Lower lobe of right lung (tissue), 2 donors: ENCODE results near the gene RPSA. TPM values are rescaled to one million over a fixed set of nuclear protein-coding genes. Genes with fewer than 3 reads are reported as not detected.
A peak's percentile ranks its signal among the peaks of the same experiment; 100 is the strongest.
"Not testable (repeated sequence)": the region's sequence is repeated elsewhere in the genome, so short reads cannot be mapped to it uniquely, and the experiment has no call there.

ENCODE experiments used
- ATAC-seq, 2 donors: fragments of 200-7000 bp; cut with Tn5 transposase; one replicate each; pipeline ENCODE4 v1.9.1; 2020 to 2022; ENCODE audit warnings: mild to moderate bottlenecking in 2 of 2, moderate library complexity in 2 of 2
- DNase-seq: peaks from one replicate; pipeline ENCODE4 v3.0.0-alpha.2; 2020
- H3K27ac ChIP-seq: fragments of 200-600 bp; one replicate; pipeline ENCODE4 v1.8.0; 2022
- H3K27me3 ChIP-seq: fragments of 200-600 bp; one replicate; pipeline ENCODE4 v1.8.0; 2022; ENCODE audit warnings: low read depth
- H3K36me3 ChIP-seq: fragments of 200-600 bp; one replicate; pipeline ENCODE4 v1.8.0; 2022; ENCODE audit warnings: mild to moderate bottlenecking
- H3K4me1 ChIP-seq: fragments of 200-600 bp; one replicate; pipeline ENCODE4 v1.8.0; 2022
- H3K4me3 ChIP-seq: fragments of 200-600 bp; one replicate; pipeline ENCODE4 v1.8.0; 2022; ENCODE audit warnings: mild to moderate bottlenecking
- H3K9me3 ChIP-seq: fragments of 200-600 bp; one replicate; pipeline ENCODE4 v1.8.0; 2022
- intact Hi-C: fragments of 100-400 bp; cut with DNase I; formaldehyde crosslinking; loops from one replicate; pipeline ENCODE4 v1.11.0; 2022
- long read RNA-seq: library from polyadenylated mRNA; unstranded; transcript quantifications from one replicate; pipeline ENCODE4 v2.0.0, GENCODE V29; 2021
- total RNA-seq: library from RNA; stranded (reverse); fragmentation: NEBNext Ultra II Directional; extraction: Animal tissue kit (Norgen Biotek cat#: 25700); gene quantifications from one replicate; pipeline ENCODE4 v1.2.1, GENCODE V29; 2021
- TF ChIP-seq, protein P1 (sequence below): fragments of 200-600 bp; IDR thresholded peaks from one replicate; pipeline ENCODE4 v1.8.0; 2022; ENCODE audit warnings: antibody characterized with exemption, mild to moderate bottlenecking
- donor health status: DM: no; HTN: yes; CAD: no; lungs with severe emphysema.

Gene RPSA
- 778 TPM for total RNA-seq
- long read RNA-seq, transcript RPSA-201 (7 exons, 1,171 nt) = major isoform, 18 of 29 reads
- long read RNA-seq, partial matches to known transcripts = 2 of 29 reads
- long read RNA-seq, other reads (novel, unspliced or antisense) = 8 of 29 reads

DNA sequence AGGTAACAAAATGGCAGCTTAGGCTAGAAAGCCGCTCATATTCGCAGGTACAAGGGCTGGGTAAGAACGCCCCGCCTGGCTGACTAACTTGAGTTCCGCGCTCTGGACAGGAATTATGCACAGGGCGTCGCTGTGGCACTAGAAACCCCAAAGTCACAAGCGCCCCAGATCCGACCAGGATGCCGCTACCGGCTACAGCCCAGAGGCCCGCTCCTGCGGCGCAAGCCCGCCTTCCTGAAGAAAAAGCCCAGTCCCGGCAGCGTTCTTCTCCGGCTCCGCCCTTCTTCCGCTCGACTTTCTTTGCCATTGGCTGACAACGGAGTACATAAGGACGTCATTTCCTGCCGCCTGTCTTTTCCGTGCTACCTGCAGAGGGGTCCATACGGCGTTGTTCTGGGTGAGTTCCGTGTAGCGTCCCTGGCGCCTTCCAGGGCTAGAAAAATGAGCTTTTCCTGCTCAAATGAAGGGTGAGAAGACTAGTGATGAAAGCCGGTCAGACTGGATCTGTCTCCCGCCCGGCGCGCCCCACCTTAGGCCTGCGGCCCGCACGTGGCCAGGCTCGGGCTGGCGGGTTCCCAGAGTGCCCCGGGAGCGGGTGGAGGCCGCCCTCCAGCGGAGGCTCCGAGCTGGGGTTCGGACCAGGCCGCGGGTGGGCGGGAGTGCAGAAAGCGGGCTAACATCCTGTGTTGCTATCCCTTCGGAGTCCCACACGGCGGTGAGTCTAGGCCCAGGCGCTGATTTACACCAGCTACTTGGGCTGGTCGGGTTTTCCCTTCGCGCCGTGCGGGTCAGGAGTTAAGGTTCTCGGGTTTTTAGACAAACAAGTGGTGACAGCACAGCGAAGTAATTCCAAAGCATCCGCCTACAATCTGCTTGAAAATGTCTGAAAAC is at the start of gene RPSA:
TSS of gene RPSA (plus strand) at position 353 of the 891 bp plus-strand sequence. CDS start 934 bp downstream, outside the sequence.
- H3K4me1 ChIP-seq = peaks cover 32% of the 10 kb centered on the region
- H3K4me3 ChIP-seq = peak within 1 kb of the TSS; percentile 82
- intact Hi-C loops = no loop called here
- peaks cover 39% of the 10 kb centered on the region for H3K36me3 ChIP-seq
- no peaks in the 10 kb centered on the region for H3K9me3 ChIP-seq
- peak within 1 kb of the TSS; percentile 91 for H3K27ac ChIP-seq
- ATAC-seq = peak; percentile 98 to 99
- peak; percentile 98 for DNase-seq
- TF ChIP-seq, protein P1, sequence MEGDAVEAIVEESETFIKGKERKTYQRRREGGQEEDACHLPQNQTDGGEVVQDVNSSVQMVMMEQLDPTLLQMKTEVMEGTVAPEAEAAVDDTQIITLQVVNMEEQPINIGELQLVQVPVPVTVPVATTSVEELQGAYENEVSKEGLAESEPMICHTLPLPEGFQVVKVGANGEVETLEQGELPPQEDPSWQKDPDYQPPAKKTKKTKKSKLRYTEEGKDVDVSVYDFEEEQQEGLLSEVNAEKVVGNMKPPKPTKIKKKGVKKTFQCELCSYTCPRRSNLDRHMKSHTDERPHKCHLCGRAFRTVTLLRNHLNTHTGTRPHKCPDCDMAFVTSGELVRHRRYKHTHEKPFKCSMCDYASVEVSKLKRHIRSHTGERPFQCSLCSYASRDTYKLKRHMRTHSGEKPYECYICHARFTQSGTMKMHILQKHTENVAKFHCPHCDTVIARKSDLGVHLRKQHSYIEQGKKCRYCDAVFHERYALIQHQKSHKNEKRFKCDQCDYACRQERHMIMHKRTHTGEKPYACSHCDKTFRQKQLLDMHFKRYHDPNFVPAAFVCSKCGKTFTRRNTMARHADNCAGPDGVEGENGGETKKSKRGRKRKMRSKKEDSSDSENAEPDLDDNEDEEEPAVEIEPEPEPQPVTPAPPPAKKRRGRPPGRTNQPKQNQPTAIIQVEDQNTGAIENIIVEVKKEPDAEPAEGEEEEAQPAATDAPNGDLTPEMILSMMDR = peak; percentile 45
- no peaks in the 10 kb centered on the region for H3K27me3 ChIP-seq

DNA sequence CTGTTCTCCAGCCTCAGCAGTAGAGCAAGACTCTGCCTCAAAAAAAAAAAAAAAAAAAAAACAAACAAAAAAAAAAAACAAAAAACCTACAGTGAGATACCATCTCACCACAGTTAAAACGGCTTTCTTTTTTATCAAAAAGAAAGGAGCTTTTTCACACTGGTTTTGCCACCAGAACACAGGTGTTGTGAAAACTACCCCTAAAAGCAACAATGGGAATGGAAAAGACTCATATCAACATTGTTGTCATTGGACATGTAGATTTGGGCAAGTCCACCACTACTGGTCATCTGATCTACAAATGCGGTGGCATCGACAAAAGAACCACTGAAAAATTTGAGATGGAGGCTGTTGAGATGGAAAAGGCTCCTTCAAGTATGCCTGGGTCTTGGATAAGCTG is 48.2 kb upstream of the RPSA start:
- Histone ChIP-seq H3K9me3 (no peaks in the 10 kb centered on the region), H3K27ac (no peak overlapping the region), H3K27me3 (no peaks in the 10 kb centered on the region), H3K4me1 (no peaks in the 10 kb centered on the region), H3K4me3 (no peak overlapping the region), H3K36me3 (no peaks in the 10 kb centered on the region)
- TF ChIP-seq, protein P1 = no peak
- intact Hi-C loops = no loop called here
- DNase-seq (no peak), ATAC-seq (no peak)

DNA sequence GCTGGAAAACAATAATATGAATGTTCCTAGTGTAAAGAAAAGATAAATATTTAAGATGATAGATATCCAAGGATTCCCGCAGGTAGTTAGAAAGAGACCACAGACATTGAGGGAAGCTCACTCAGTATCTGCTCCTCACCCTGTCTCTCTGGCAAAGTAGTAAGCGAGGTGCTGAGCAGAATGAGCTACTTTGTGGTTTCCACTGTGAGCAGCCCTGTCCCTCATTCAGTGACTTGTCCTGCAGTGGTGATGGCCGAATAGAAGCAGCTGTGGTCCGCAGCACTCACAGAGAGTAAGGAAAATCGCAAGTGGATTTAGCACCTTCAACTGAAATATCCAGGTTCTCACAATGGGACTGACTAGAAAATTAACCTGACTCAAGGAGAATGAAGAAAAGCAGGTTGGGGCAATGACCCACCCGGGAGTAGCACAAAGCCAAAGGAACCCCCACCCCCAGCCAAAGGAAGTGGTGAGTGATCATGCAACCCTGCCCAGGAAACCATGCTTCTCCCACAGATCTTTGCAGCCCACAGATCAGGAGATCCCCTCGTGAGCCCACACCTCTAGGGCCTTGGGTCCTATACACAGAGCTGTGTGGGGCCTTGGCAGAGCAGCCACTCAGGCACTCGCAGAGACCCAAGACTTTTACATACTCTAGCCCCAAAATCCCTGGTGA is 45.1 kb upstream of the RPSA start:
- Histone ChIP-seq H3K27me3 (no peaks in the 10 kb centered on the region), H3K9me3 (no peaks in the 10 kb centered on the region), H3K4me1 (no peaks in the 10 kb centered on the region), H3K27ac (no peak overlapping the region), H3K4me3 (no peak overlapping the region), H3K36me3 (no peaks in the 10 kb centered on the region)
- intact Hi-C loops = no loop called here
- TF ChIP-seq, protein P1 = no peak
- DNase-seq = no peak
- peak in 1 of 2 donors; percentile 32 for ATAC-seq

DNA sequence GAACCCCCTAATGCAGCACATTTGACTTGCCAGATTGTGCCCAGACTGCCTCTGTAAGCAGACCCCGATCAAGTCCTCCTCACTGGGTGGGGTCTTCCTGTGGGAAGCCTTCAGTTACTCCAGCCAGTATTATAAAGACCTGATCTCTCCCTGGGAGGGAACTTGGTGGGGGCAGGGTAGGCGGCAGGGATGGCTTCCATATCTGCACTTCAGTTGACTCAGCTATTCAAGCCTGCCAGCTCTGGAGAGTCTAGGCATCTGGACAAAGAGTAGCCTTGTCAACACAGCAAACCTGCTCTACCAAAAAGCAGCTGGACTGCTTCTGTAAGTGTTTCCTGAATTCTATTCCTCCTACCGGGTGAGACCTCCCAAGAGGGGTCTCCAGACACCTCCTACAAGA is 44.3 kb upstream of the RPSA start:
- no peak for DNase-seq

DNA sequence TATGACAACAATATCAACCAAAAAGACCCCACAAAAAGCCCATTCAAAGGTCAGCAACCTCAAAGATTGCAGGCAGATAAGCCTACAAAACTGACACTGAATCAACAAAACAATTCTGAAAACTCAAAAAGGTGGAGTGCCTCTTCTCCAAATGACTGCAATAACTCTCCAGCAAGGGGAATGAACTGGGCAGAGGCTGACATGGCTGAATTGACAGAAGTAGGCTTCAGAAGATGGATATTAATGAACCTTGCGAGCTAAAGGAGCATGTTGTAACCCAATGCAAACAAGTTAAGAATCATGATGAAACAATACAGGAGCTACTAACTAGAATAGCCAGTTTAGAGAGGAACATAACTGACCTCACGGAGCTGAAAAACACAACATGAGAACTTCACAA is 43.7 kb upstream of the RPSA start:
- H3K4me3 ChIP-seq = no peak overlapping the region
- H3K27me3 ChIP-seq = no peaks in the 10 kb centered on the region
- ATAC-seq (peak; percentile 87 to 93), DNase-seq (no peak)
- H3K4me1 ChIP-seq = no peaks in the 10 kb centered on the region
- TF ChIP-seq, protein P1 = no peak
- H3K9me3 ChIP-seq = no peaks in the 10 kb centered on the region
- peak overlapping the region; percentile 26 for H3K27ac ChIP-seq
- H3K36me3 ChIP-seq = no peaks in the 10 kb centered on the region
- intact Hi-C loops = no loop called here

More for the DNA sequence above, 44.3 kb upstream of the RPSA start:
- peak; percentile 93 to 95 for ATAC-seq
- H3K27me3 ChIP-seq = no peaks in the 10 kb centered on the region
- intact Hi-C loops = no loop called here
- H3K4me3 ChIP-seq = no peak overlapping the region
- H3K9me3 ChIP-seq = no peaks in the 10 kb centered on the region
- peak overlapping the region; percentile 26 for H3K27ac ChIP-seq
- TF ChIP-seq, protein P1 = no peak
- H3K4me1 ChIP-seq = no peaks in the 10 kb centered on the region
- H3K36me3 ChIP-seq = no peaks in the 10 kb centered on the region

DNA sequence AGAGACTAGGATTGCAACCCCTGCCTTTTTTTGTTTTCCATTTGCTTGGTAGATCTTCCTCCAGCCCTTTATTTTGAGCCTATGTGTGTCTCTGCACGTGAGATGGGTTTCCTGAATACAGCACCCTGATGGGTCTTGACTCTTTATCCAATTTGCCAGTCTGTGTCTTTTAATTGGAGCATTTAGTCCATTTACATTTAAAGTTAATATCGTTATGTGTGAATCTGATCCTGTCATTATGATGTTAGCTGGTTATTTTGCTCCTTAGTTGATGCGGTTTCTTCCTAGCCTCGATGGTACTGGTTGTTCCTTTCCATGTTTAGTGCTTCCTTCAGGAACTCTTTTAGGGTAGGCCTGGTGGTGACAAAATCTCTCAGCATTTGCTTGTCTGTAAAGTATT is 36.1 kb upstream of the RPSA start:
- H3K36me3 ChIP-seq, DNase-seq, H3K4me1 ChIP-seq, H3K27ac ChIP-seq, intact Hi-C loops, ATAC-seq, H3K27me3 ChIP-seq, H3K9me3 ChIP-seq, H3K4me3 ChIP-seq: not testable (repeated sequence)
